ENCODE measurements around the gene GLOD5.

Gene GLOD5

GRCh38 chrX:48789366-48790220 lies 28.0 kb downstream of the GLOD5 start:
- Histone ChIP-seq H3K27ac (no peak overlapping the region), H3K4me1 (no peaks in the 10 kb centered on the region), H3K9me3 (no peaks in the 10 kb centered on the region), H3K4me3 (no peak overlapping the region), H3K36me3 (no peaks in the 10 kb centered on the region), H3K27me3 (peaks cover 0 to 2% of the 10 kb centered on the region in 2 donors)
- no peak for DNase-seq
- intact Hi-C loops (cut with DNase I; ENCODE audit: low total_unique reads): no loop called here
- TF ChIP-seq CTCF (IDR thresholded peaks at IDR 0.05): no peak

DNA sequence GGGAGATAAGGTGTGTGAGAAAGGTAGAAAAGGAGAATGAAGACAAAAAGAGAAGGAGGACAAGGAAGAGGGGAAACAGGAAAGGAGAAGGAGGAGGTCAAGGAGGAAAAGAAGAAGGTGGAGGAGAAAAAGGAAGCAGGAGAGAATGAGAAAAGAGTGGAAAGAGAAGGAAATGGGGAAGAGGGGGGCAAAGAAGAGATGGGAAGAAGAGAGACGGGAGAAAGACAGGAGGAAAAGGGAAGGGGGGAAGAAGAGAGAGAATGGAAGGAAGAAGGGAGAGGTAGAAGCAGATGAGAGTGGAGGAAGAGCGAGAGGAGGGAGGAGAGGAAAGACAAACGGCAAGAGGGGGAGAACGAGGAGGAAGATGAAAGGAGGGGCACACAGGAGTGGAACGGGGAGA lies 28.9 kb downstream of the GLOD5 start:
- no peak for TF ChIP-seq CTCF (IDR thresholded peaks at IDR 0.05)
- no peaks in the 10 kb centered on the region for H3K9me3 ChIP-seq
- intact Hi-C loops (cut with DNase I; ENCODE audit: low total_unique reads): no loop called here

DNA sequence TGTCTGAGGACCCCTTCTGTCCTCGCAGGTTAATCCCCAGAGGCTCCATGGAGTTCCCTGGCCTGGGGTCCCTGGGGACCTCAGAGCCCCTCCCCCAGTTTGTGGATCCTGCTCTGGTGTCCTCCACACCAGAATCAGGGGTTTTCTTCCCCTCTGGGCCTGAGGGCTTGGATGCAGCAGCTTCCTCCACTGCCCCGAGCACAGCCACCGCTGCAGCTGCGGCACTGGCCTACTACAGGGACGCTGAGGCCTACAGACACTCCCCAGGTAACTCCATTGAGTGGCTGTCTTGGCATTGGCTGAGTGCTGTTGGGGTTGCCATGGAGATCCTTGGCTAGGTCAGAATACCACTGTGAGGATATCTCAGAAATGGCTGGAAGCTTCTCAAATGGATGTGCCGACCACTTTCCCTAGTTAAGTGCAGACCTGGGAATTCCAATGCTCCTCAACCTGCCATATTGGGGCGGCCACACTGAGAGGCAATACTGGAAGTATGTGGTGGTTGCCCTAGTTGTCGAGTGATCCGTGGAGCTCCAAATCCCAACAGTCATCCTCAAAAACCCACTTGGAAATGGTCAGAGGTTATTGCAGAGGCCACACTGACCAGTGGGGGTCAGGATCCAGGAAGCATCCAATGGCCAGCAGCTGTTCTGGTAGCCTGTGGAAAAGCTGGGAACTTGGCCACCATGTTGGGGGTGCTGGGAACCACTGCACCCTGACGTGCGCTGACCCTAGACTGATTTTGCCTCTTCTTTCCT lies 29.7 kb downstream of the GLOD5 start:
- H3K9me3 ChIP-seq: no peaks in the 10 kb centered on the region
- DNase-seq: no peak
- no peak overlapping the region for H3K27ac ChIP-seq
- peaks cover 0 to 2% of the 10 kb centered on the region in 2 donors for H3K27me3 ChIP-seq
- TF ChIP-seq CTCF (IDR thresholded peaks at IDR 0.05): no peak
- no peak overlapping the region for H3K4me3 ChIP-seq
- no peaks in the 10 kb centered on the region for H3K4me1 ChIP-seq
- no peaks in the 10 kb centered on the region for H3K36me3 ChIP-seq
- intact Hi-C loops (cut with DNase I; ENCODE audit: low total_unique reads): no loop called here

More for the DNA sequence above, 28.9 kb downstream of the GLOD5 start:
- H3K27ac ChIP-seq: no peak overlapping the region
- no peaks in the 10 kb centered on the region for H3K4me1 ChIP-seq
- no peak overlapping the region for H3K4me3 ChIP-seq
- H3K36me3 ChIP-seq: no peaks in the 10 kb centered on the region
- H3K27me3 ChIP-seq: peaks cover 0 to 2% of the 10 kb centered on the region in 2 donors
- DNase-seq: no peak

GRCh38 chrX:48792219-48792618 lies 30.7 kb downstream of the GLOD5 start:
- no peak overlapping the region for H3K27ac ChIP-seq
- H3K36me3 ChIP-seq: no peaks in the 10 kb centered on the region
- no peak for TF ChIP-seq CTCF (IDR thresholded peaks at IDR 0.05)
- H3K9me3 ChIP-seq: no peaks in the 10 kb centered on the region
- intact Hi-C loops (cut with DNase I; ENCODE audit: low total_unique reads): no loop called here
- H3K27me3 ChIP-seq: no peaks in the 10 kb centered on the region
- H3K4me1 ChIP-seq: no peaks in the 10 kb centered on the region
- H3K4me3 ChIP-seq: no peak overlapping the region
- no peak for DNase-seq

- no peak for DNase-seq
- no peak overlapping the region for H3K27ac ChIP-seq
- H3K36me3 ChIP-seq: no peaks in the 10 kb centered on the region
- no peaks in the 10 kb centered on the region for H3K9me3 ChIP-seq
- intact Hi-C loops (cut with DNase I; ENCODE audit: low total_unique reads): no loop called here
- no peaks in the 10 kb centered on the region for H3K4me1 ChIP-seq
- H3K4me3 ChIP-seq: no peak overlapping the region
- H3K27me3 ChIP-seq: no peaks in the 10 kb centered on the region
- no peak for TF ChIP-seq CTCF (IDR thresholded peaks at IDR 0.05)
Observed at GRCh38 chrX:48793935-48794334, 32.4 kb downstream of the GLOD5 start.

Data from tibial artery (tissue), 4 donors.